SJSA1 (cell line): ENCODE measurements around the gene GPR135. TPM values are rescaled to one million over a fixed set of nuclear protein-coding genes. Genes with fewer than 3 reads are reported as not detected.
"Not testable (repeated sequence)": the region's sequence is repeated elsewhere in the genome, so short reads cannot be mapped to it uniquely, and the experiment has no call there.

Experiments used
- DNase-seq, 2 experiments: peaks; one replicate each; pipeline ENCODE4 v3.0.0-alpha.2; 2015 to 2020; ENCODE audit warnings: low spot score in 2 of 2, low read depth in 1 of 2
- H3K27ac ChIP-seq: fragments of 250-450 bp; sonication (Bioruptor Pico); 2 replicates; pipeline ENCODE4 v1.5.1; 2020; ENCODE audit warnings: mild to moderate bottlenecking, moderate library complexity
- H3K27me3 ChIP-seq: fragments of 250-450 bp; sonication (Bioruptor Pico); replicated peaks from 2 replicates; pipeline ENCODE4 v1.5.1; 2020; ENCODE audit warnings: mild to moderate bottlenecking, moderate library complexity
- H3K36me3 ChIP-seq: fragments of 250-450 bp; sonication (Bioruptor Pico); 2 replicates; pipeline ENCODE4 v1.5.1; 2020; ENCODE audit warnings: mild to moderate bottlenecking
- H3K4me1 ChIP-seq: fragments of 250-450 bp; sonication (Bioruptor Pico); replicated peaks from 2 replicates; pipeline ENCODE4 v1.6.1; 2021; ENCODE audit warnings: mild to moderate bottlenecking
- H3K4me3 ChIP-seq: fragments of 250-450 bp; sonication (Bioruptor Pico); 2 replicates; pipeline ENCODE4 v1.5.1; 2020; ENCODE audit warnings: mild to moderate bottlenecking
- H3K9me3 ChIP-seq: fragments of 250-450 bp; sonication (Bioruptor Pico); replicated peaks from 2 replicates; pipeline ENCODE4 v1.5.1; 2020; ENCODE audit warnings: mild to moderate bottlenecking
- total RNA-seq: library from RNA; depleted of rRNA; stranded (reverse); fragments of >200 nt; shearing (Covaris generic); gene quantifications from 2 replicates; pipeline ENCODE4 v1.2.3, GENCODE V29; 2014

Gene GPR135
- total RNA-seq, 1 experiment from 2014 or later: 2.7 TPM

DNA sequence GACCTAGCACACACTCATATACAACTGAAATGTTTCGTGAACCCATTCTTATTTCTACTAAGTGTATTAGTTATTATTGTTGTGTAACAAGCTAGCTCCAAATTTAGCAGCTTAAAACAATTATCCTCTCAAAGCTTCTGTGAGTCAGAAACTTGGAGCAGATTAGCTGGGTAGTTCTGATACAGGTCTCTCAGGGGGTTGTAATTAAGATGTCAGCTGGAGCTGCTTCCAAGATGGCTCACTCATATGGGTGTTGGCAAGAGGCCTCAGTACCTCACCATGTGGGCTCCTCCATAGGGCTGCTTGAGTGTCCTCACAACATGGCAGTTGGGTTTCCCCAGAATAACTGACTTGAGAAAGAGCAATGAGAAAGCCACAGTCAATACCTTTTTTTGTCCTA is 9.8 kb downstream of the GPR135 start:
- Histone ChIP-seq H3K4me3 (no peak overlapping the region), H3K4me1 (peaks cover 13% of the 10 kb centered on the region), H3K27ac (no peak overlapping the region), H3K36me3 (peaks cover 87% of the 10 kb centered on the region), H3K9me3 (no peaks in the 10 kb centered on the region), H3K27me3 (no peaks in the 10 kb centered on the region)
- no peak for DNase-seq

DNA sequence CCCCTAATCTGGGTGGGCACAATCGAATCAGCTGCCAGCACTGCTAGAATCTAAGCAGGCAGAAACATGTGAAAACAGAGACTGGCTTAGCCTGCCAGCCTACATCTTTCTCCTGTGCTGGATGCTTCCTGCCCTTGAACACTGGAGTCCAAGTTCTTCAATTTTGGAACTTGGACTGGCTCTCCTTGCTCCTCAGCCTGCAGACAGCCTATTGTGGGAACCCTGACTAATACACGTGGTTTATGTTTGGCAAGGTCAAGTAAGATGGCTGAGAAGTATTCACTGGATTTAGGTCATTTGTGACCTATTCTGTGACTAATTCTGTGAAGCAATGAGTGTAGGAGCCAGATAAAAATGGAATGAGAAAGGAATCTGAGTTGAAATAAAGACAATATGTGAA is 11.0 kb downstream of the GPR135 start:
- H3K27ac ChIP-seq: no peak overlapping the region; the same call in 1 of the 2 replicates
- H3K4me3 ChIP-seq: no peak overlapping the region
- peaks cover 74% of the 10 kb centered on the region for H3K36me3 ChIP-seq
- no peaks in the 10 kb centered on the region for H3K9me3 ChIP-seq
- peak; percentile 47 to 51 for DNase-seq
- H3K27me3 ChIP-seq: no peaks in the 10 kb centered on the region
- H3K4me1 ChIP-seq: peaks cover 13% of the 10 kb centered on the region

DNA sequence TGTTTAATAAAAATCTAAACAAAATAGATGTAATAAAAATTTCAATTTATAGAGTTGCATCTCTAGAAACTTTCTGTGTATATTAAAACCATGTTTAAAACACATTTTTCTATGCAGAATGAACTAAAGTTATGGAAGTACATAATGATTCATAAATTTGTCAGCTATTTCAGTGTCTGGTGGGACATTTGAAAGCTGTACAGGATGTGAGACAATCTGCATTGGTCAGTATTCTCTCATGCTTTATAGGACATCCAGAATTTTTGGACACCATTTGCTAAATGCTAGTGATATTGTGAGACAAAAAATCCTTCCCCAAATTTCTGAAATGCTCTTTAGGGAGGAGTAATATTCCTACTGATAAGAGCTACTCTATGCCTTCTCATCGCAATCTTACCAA is 13.3 kb downstream of the GPR135 start:
- no peak for DNase-seq
- H3K4me1 ChIP-seq: peaks cover 13% of the 10 kb centered on the region
- H3K9me3 ChIP-seq: no peaks in the 10 kb centered on the region
- H3K27ac ChIP-seq: no peak overlapping the region
- H3K36me3 ChIP-seq: peaks cover 53% of the 10 kb centered on the region
- no peaks in the 10 kb centered on the region for H3K27me3 ChIP-seq
- no peak overlapping the region for H3K4me3 ChIP-seq

DNA sequence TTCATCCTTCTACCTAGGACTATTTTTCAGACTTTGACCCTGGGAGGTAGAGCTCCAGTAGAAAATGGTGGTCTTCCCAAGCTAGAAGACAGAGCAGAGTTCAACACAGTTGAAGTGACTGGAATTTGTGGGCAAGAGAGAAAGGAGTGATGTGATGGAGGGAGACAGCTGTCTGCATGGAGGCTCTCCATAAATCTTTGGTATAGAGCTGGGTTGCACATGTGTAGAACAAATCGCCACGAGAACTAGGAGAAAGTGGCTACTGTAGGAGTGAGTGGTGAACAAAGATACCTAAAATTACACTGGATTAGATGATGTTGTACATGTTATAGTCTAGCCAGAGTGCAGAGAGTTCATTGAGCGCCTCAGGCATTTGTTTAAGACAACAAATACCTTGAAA is 14.5 kb downstream of the GPR135 start:
- DNase-seq: no peak
- peaks cover 42% of the 10 kb centered on the region for H3K36me3 ChIP-seq

DNA sequence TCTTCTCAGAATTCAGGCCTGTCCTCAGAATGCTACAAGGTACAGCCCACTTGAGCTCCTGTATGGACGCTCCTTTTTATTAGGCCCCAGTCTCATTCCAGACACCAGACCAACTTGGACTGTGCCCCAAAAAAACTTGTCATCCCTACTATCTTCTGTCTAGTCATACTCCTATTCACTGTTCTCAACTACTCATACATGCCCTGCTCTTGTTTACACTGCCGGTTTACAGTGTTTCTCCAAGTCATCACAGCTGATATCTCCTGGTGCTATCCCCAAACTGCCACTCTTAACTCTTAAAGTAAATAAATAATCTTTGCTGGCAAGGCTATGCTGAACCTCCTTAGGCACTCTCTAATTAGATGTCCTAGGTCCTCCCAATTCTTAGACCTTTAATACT is 16.5 kb downstream of the GPR135 start:
- H3K4me1 ChIP-seq, H3K9me3 ChIP-seq, H3K27ac ChIP-seq, H3K27me3 ChIP-seq, H3K4me3 ChIP-seq, DNase-seq: not testable (repeated sequence)
- peaks cover 25% of the 10 kb centered on the region for H3K36me3 ChIP-seq

More for the DNA sequence above, 14.5 kb downstream of the GPR135 start:
- H3K27me3 ChIP-seq: no peaks in the 10 kb centered on the region
- no peaks in the 10 kb centered on the region for H3K9me3 ChIP-seq
- H3K4me3 ChIP-seq: no peak overlapping the region
- peaks cover 13% of the 10 kb centered on the region for H3K4me1 ChIP-seq
- H3K27ac ChIP-seq: no peak overlapping the region

DNA sequence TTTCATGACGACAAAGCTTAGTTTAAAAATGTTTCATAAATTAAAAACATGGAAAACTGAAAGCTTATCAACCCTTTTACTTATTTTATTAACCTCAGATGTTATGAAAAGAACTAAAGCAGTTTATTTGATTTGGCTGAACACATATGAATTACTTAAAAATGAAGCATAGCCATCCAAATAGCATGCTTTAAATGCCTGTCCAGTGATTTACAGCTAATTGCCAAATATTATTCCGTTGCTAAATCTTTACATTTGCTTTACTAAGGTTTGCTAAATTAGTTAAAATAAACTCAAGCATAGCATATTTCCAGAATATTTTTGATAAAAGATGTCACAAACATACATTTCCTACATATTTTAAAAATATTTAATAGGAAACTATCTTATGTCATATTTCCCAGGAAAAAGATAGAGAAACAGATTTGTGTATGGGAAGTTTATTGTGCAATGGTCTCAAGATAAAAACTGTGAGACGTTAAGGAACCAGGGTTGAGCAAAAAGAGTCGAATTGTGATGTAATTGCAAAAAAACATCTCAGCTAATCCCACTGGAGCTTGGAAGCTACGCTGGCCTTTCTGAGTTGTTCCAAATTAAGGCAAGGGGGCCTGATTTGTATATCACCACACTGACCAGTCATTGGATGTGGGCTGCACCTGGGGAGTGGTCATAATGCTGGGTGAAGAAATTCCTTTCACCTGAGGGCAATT is 25.8 kb downstream of the GPR135 start:
- H3K4me1 ChIP-seq: peaks cover 15% of the 10 kb centered on the region
- no peaks in the 10 kb centered on the region for H3K9me3 ChIP-seq
- H3K36me3 ChIP-seq: 0 out of 2 replicates have a peak, but pooled peaks cover 5% of the 10 kb centered on the region
- H3K27ac ChIP-seq: no peak overlapping the region
- no peak overlapping the region for H3K4me3 ChIP-seq
- H3K27me3 ChIP-seq: no peaks in the 10 kb centered on the region
- no peak for DNase-seq

DNA sequence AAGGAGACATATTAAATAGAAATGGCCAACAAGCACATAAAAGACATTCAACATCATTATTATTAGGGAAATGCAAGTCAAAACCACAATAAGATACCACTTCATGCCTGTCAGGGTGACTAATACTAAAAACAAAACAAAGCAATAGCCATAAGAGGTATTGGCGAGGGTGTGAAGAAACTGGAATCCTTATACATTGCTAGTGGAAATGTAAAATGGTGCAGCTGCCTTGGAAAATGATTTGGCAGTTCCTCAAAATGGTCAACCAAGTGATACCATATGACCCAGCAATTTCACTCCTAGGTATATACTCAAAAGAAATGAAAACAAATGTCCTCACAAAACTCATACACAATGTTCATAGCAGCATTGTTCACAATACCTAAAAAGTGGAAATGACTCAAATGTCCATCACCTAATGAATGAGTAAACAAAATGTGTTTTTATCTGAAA is 27.0 kb downstream of the GPR135 start:
- Histone ChIP-seq H3K27me3 (no peaks in the 10 kb centered on the region), H3K4me1 (peaks cover 15% of the 10 kb centered on the region), H3K9me3 (no peaks in the 10 kb centered on the region), H3K27ac (0 out of 2 replicates have a peak overlapping the region, but pooled peaks have one; percentile 4), H3K4me3 (no peak overlapping the region), H3K36me3 (0 out of 2 replicates have a peak, but pooled peaks cover 5% of the 10 kb centered on the region)
- DNase-seq: peak in 1 of 2 experiments; percentile 34

DNA sequence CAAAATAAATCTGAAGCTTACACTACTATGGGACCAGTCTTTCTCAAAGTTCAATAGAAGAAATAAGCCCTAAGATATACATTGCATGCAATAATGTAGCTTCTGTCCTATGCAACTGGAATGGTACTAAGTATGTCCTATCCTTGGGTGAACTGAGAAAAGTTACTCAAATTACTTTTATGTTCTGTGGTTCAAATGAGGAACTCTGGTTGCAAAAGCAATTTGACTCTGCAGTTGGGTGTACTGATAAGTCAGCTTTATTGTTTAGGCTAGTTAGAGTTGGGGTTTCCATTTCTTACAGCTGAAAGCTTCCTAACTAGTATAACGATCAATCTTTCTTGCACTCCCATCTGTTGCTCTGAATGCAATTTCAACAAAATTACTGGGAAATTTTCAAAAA is 29.2 kb downstream of the GPR135 start:
- Histone ChIP-seq H3K4me1 (peaks cover 15% of the 10 kb centered on the region), H3K27me3 (no peaks in the 10 kb centered on the region), H3K4me3 (no peak overlapping the region), H3K36me3 (0 out of 2 replicates have a peak, but pooled peaks cover 5% of the 10 kb centered on the region), H3K27ac (no peak overlapping the region), H3K9me3 (no peaks in the 10 kb centered on the region)
- DNase-seq: no peak

DNA sequence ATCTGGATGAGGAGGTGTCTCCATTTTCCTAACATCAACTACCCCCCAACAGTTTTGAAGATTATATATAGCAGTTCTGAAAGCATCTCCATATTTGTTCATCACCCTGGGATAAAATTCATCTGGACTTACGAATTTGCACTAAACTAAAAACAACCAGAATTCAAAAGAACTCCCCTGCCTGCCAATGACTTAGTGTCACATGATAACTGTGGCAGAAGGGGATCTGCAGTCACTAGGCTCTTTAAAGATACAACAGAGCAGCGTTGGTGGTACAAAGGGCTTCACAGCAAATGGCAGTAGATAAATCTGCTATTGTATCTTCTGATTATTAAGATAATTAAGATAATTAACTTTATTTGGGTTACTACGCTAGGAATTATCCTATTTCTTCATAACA is 30.1 kb downstream of the GPR135 start:
- H3K27me3 ChIP-seq: no peaks in the 10 kb centered on the region
- H3K4me1 ChIP-seq: peaks cover 15% of the 10 kb centered on the region
- no peak overlapping the region for H3K4me3 ChIP-seq
- no peak for DNase-seq
- 0 out of 2 replicates have a peak, but pooled peaks cover 5% of the 10 kb centered on the region for H3K36me3 ChIP-seq
- H3K9me3 ChIP-seq: no peaks in the 10 kb centered on the region
- H3K27ac ChIP-seq: no peak overlapping the region

DNA sequence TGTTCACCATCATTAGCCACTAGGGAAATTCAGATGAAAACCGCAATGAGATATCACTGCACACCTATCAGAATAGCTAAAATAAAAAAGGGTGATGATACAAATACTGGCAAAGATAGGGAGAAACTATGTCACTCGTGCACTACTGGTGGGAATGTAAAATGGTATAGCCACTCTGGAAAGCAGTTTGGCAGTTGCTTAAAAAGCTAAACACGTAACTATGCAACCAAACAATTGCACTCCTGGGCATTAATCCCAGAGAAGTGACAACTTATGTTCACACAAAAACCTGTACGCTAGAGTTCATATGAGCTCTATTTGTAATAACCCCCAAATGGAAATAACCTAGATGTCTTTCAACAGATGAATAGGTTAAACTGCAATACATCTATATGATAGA is 35.4 kb downstream of the GPR135 start:
- Histone ChIP-seq H3K4me3 (no peak overlapping the region), H3K4me1 (peaks cover 20% of the 10 kb centered on the region), H3K9me3 (no peaks in the 10 kb centered on the region), H3K27me3 (no peaks in the 10 kb centered on the region), H3K36me3 (no peaks in the 10 kb centered on the region), H3K27ac (no peak overlapping the region)
- DNase-seq: no peak

DNA sequence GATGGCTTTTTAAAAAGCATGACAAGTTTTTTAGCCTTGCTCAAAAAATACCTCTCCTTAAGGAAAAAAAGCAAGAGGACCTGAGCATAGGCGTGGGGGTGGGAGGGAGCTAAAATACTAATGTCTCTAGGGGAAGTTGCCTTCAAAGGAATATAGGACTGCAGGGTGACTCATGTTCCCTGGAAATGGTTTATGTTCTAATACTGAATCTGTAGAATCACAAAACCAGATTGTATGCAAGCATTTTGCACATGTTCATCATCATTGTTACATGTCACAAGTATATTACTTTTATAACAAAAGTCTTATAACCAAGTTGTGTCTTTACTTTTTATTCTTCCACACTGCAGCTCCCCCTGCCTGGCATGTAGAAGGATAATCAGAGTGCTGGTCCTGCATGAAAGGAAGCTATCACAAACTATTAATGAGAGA is 36.6 kb downstream of the GPR135 start:
- DNase-seq: no peak
- Histone ChIP-seq H3K27me3 (no peaks in the 10 kb centered on the region), H3K4me3 (no peak overlapping the region), H3K36me3 (no peaks in the 10 kb centered on the region), H3K9me3 (no peaks in the 10 kb centered on the region), H3K27ac (peak overlapping the region; percentile 38; the same call in 1 of the 2 replicates), H3K4me1 (peaks cover 22% of the 10 kb centered on the region)

DNA sequence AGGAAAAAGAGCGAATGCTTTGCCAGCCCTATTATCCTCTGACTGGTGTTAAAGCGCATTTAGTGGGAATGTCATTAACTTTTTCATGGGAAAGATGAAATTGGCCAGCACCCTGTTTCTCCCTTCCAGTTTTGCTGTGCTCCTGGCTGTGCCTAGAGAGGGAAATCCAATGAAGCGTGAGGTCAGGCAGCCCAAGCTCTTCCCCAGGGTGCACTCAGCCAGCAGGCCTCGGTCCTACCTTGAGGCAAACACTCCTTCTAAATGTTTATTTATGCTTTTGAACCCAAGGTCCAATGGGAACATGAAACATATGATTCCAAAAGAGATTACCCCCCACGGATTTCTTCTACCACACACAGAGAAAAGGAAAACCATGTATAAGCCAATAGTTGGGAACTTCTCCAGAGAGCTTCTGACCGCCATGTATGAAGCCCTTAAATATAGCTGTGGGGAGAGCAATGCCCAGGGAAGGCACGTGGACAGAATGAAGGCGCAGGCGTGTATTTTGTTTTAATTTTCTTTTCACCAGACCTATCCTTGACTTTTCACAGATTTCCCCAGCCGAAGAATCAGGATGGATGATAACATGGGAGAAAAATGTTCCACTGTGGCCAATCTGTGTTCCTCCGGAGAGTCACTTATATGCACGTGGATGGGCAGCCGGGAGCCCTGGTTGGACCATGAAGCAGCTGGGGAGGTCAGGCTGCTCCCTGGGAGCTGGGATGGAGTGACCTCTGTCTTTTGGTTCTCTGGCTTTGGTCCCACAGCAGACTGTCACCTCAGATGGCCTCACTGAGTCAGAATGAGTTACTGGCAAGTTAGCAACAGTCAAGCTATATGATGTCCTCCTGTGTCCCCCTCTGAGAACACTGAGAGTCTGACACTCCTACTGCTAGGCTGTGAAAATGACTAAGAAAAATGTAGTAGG is 37.3 kb downstream of the GPR135 start:
- H3K4me1 ChIP-seq: peaks cover 22% of the 10 kb centered on the region
- H3K9me3 ChIP-seq: no peaks in the 10 kb centered on the region
- H3K27ac ChIP-seq: peak overlapping the region; percentile 38; the same call in 1 of the 2 replicates
- DNase-seq: peak in 1 of 2 experiments; percentile 59
- H3K4me3 ChIP-seq: no peak overlapping the region
- H3K27me3 ChIP-seq: no peaks in the 10 kb centered on the region
- H3K36me3 ChIP-seq: no peaks in the 10 kb centered on the region

DNA sequence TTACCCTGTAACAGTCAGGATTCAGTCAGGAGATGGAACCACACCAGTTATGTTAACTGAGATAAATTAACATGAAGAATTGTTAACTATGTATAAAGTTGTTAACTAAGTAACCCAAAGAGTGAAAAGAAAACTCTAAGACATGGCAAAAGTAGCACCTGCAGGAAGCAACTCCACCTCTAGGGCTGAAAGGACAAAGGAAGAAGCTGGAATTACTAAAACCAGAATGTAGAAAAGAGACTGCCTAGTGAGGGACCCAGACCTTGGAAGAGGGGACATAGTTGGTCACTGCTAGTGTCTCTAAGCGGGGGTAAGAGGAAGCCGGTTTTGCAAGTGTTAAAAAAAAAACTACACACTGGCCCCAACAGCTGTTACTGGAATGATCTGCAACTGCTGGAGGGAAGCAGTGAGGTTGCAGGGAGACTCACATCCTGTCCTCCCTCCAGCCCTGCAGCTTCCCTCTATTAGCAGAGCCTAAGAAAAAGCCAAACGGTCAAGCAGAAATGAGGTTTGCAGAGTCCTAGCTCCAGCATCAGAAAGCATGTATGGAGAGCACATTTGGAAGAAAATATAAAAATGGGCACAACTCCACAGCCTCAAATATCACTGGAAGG is 39.8 kb downstream of the GPR135 start:
- Histone ChIP-seq H3K36me3 (no peaks in the 10 kb centered on the region; the same call in 1 of the 2 replicates), H3K4me3 (no peak overlapping the region), H3K4me1 (peaks cover 22% of the 10 kb centered on the region), H3K27ac (no peak overlapping the region), H3K27me3 (no peaks in the 10 kb centered on the region), H3K9me3 (no peaks in the 10 kb centered on the region)
- DNase-seq: no peak
